ENCODE data around the gene NCS1.
"Not testable (repeated sequence)": the region's sequence is repeated elsewhere in the genome, so short reads cannot be mapped to it uniquely, and the experiment has no call there.

Gene NCS1

DNA sequence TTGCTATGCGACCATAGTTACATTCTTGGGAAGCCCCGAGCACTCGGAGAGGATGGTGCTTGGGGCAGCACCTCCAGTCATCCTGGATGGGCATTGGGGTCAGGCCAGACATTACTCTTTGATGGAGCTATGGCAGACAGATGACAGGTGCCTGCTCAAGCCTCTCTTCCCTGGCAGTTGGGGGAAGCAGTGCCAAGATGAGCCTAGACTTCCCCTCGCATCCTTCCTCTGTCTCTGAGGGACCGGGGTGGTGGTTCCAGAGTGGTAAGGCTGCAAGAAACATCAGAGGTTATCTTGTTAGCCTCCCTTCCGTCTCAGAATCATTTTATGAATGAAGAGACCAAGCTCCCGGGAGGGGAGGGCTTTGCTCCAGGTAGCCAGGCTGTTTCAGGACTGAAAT, 90.6 kb downstream of the NCS1 start:
- no peak for DNase-seq (ENCODE audit: low read depth, low spot score)

DNA sequence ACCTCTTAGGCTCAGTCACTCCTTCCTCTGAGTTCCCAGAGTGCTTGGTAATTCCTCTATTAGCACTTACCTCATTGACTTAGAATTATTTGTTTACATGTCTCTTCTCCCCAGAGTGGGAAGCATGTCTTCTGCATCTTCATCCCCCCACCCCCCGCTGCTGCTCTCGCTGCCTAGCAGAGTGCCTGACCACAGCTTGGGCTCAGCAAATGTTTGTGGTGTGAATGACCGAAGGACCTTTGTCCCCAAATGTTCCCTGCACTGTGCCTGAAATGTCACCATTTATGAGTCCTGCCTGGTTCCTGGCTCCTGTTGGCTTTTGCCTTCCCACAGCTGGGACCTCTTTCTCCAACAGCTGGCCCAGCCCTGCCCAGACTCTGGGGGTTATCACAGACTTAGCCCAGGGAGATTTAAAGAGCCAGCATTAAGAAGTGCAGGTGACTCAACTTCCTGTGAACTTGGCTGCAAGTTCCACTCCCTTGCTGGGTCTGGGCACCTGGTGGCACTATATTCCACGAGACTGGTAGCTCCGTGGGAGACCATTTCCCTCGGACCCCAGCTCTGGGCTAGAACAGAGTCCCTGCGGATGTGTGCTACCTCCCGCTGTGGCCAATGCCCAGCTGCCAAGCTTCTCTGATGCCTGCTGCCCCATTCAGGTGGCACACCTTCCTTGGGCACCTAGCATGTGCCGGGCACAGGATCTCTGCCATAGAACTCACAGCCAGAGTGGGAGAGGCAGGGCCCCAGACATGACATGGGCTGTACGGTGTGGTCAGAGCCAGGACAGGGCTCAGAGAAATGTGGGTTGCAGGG, 91.6 kb downstream of the NCS1 start:
- DNase-seq (ENCODE audit: low read depth, low spot score): no peak

DNA sequence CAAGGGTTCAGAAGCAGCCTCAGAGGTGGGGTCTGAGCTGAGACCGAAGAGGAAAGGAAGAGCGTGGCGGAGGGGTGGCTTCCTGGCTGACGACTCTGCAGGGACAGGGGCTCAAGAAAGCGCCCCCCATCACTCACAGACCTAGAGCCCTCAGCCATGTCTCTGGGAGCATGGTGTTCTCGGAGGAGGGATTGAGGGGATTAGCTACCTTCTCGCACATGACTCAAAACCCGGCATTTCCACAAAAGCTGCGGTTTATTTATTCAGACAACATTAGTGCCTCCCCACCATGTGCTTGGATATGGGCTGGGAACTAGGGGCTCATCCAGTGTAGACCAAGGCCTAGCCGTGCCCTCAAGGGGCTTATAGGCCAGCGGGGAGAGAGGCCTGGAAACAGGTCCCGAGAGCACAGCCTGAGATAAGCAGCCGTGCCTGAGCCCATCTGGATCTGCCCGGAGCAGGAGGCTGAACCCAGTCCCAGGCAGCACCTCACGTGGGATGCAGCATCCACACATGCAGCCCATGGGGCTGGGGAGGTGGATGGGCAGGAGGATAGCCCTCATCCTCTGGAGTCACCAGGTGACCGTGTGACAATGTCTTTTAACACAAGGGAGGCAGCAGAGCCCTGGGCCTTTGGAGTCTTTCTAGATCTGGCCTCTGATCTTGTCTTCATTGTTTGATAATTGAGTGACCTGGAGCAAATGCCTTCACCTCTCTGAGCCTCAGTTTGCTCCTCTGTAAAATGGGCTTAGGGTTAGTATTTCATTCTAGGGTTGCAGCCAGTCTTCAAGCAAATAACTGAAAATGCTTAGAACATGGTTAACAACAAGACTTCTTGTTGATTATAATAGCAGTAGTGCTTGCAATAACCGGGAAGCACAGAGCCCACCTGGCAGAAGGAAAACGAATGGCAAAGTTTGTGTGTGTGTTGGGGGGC, 92.5 kb downstream of the NCS1 start:
- no peak for DNase-seq (ENCODE audit: low read depth, low spot score)

DNA sequence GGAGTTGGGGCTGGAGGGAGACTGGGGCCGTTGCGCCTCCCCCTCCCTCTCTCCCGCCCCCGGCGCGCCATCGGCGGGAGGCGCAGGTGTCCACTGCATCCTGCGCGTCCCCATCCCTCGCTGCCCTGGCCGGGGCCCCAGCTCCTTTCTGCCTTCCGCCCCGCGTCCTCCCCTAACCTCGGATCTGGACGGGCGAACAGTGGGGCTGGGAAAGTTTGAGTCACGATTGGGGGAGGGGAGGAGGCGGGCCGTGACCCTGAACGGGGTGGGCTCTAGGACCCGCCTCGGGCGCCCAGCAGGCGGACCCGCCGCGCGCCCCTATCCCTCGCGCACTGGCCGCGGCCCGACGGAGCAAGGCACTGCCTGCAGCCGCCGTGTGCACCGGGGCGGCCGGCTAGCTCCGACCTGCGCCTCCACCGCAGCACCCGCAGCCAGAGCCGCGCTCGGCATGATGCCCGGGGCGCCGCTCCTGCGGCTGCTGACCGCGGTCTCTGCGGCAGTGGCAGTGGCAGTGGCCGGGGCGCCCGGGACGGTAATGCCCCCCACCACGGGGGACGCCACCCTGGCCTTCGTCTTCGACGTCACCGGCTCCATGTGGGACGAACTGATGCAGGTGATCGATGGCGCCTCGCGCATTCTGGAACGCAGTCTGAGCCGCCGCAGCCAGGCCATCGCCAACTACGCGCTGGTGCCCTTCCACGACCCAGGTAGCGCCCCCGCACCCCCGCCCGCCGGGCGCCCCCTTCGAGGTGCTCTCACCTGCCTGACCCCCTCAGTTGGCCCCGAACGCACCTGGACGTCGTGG, 93.4 kb downstream of the NCS1 start, which contains the start of gene HMCN2:
TSS of gene HMCN2 (plus strand) at position 330 of the 805 bp plus-strand sequence. CDS start at position 449, 119 bp downstream.
- no peak for DNase-seq (ENCODE audit: low read depth, low spot score)

DNA sequence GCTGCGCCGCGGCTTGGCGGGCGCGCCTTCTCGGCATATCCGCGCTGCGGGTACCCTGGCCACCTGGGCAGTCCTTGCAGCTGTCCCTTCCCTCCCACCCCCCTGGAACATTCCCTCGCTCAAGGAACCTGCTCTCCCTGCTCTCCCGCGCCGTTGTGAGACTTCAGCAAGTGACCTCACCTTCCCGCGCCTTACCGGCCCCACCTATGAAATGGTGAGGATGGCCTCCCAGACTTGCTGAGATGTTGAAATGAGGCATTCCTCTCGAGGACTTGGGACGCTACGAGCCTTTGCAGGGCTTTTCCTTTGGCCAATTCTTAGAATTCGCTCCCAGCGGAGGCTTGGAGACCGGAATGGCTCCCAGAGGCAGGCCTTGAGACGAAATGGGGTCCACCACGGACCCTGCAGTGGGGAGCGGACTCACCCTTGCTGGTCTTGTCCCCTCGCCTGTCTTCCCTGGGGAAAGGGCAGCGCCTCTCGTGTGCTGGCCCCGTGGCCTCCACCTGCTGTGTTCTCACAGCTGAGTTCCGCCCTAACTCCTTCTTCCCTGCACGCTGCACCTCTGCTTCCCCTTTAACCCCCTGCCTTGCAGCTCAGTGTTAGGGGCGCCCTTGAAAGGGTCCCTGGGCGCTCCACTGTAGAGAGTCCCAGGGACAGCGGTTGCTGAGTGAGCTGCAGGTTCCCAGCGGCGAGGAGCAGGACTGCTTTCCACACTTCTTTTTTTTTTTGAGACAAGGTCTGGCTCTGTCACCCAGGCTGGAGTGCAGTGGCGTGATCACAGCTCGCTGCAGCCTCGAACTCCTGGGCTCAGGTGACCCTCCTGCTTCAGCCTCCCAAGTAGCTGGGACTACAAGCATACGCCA, 94.3 kb downstream of the NCS1 start:
- DNase-seq (ENCODE audit: low read depth, low spot score): no peak

DNA sequence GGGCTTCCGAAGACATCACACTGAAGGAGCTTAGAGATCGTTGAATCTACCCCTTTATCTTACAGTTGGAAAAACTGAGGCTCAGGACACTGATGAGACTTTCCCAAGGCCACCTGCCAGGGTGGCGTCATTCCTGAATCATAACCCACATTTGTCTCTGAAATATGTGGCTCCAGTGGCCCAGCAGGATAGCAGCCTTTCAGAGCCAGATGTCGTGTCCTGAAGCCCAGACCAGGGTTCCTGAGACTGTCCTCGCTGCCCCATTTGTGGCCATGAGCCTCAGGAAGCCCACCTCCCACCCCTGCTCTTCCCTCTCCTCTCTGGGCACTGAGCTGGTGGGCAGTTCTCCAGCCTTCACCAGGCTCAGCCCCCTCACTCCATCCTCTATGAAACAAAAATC, 95.7 kb downstream of the NCS1 start:
- no peak for DNase-seq (ENCODE audit: low read depth, low spot score)

DNA sequence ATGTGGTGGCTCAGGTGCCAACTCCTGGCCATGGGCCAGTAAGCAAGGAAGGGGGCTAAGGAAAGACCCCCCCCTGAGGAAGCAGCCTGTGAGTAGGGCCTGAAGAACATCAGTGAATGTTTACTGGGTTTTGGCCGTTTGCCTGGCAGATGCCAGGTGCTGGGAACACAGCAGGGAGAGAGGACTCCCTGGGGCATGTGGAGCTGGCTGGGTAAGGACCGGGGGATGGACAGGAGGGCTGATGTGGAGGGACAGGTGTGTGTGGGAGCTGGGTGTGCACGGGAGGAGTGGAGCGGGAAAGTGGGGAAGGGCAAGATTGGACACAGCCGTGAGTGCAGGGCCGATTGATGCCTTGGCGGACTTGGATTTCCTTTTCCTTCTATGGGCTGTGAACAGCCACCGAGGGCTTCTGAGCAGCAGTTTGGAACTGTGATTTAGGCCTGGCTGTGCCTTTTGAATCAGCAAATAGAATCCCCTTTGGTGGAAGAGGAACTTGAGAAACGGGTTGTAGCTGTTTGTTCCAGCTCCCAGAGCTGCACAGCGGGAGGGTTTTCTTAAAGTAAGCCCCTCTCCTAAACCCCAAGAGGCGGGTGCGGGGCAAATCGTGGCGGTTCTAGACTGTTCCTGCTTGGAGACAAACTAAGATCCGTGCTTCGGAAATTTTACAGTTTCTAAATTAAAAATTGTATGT, 96.5 kb downstream of the NCS1 start:
- DNase-seq (ENCODE audit: low read depth, low spot score): peak; percentile 64

DNA sequence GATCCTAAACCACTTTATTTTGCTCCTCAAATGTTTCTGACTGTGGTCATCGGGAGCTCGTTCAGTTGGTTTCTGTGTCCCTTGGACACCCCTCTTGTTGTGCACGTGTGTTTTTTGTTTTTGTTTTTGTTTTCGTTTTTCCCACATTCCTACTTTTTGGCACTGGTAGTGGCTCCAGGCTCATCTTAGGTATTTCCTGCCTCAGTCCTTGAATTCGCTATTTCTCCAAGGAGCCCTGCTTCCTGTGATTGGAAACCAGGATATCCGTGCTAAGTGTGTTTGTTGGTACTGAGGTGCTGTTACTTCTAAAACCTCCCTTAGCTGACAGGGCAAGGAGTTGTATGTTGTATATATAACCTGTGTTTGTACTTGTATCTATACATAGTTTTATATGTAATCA, 99.3 kb downstream of the NCS1 start:
- no peak for DNase-seq (ENCODE audit: low read depth, low spot score)

DNA sequence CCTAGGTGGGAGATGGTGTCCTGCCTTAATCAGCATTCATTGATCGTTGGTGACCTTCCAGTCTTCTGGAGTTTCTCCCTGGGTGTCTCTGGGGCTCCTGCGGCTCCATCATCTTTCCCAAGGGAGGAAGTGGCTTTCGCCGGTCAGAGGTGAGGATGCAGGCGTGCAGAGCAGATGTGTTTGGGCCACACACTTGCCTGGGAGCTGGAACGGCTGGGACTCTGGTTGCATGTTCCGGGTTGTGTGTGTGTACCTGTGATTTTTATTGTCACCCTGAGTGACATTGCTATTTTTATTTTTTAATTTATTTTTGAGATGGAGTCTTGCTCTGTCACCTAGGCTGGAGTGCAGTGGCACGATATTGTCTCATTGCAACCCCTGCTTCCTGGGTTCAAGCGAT, 103.0 kb downstream of the NCS1 start:
- DNase-seq (ENCODE audit: low read depth, low spot score): no peak

DNA sequence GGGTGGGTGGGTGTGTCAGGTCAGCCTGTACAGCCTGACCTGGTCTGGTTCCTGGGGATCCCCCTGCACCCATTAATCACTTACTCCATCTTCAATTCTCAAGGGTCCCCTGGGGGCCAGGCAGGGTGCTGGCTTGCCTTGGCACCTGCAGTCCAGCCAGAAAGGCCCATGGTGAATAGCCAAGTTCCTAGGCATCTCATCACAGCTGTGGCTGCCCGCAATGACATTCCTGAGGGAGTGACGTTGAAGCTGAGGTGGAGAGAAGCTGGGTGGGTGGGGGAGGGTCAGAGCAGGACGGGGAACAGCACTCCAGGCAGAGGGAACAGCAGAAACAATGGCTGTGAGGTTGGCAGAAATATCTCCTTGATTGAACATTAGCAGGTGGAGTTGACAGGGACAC, 103.9 kb downstream of the NCS1 start:
- DNase-seq (ENCODE audit: low read depth, low spot score): no peak

DNA sequence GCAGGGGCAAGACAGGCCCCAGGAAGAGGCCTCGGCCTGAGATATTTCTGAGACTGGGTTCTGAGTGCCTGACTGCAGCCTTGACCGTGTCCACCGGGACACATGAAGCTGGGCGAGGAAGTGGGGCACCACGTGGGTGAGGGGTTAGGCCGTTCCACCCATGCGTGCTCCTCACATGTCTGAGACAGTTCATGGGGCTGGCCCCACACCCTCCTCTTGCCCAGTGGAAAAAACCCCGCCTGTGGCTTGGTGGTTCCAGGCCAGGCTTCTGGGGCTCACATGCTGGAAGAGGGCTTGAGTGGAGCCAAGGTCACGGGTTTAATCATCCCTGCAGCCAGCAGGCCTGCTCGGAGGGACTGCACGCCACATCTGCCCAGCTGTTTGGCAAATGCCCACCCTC, 104.8 kb downstream of the NCS1 start:
- no peak for DNase-seq (ENCODE audit: low read depth, low spot score)

DNA sequence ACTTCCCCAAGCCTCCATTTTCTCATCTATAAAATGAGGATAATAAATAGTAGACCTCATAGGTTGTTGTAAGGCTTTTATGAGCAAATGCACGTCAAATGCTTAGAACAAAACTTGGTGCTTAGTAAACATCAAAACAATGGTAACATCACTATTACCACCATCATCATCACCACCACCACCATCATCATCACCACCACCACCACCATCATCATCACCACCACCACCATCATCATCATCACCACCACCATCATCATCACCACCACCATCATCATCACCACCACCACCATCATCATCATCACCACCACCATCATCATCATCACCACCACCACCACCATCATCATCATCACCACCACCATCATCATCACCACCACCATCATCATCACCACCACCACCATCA, 105.3 kb downstream of the NCS1 start:
- not testable (repeated sequence) for DNase-seq (ENCODE audit: low read depth, low spot score)

DNA sequence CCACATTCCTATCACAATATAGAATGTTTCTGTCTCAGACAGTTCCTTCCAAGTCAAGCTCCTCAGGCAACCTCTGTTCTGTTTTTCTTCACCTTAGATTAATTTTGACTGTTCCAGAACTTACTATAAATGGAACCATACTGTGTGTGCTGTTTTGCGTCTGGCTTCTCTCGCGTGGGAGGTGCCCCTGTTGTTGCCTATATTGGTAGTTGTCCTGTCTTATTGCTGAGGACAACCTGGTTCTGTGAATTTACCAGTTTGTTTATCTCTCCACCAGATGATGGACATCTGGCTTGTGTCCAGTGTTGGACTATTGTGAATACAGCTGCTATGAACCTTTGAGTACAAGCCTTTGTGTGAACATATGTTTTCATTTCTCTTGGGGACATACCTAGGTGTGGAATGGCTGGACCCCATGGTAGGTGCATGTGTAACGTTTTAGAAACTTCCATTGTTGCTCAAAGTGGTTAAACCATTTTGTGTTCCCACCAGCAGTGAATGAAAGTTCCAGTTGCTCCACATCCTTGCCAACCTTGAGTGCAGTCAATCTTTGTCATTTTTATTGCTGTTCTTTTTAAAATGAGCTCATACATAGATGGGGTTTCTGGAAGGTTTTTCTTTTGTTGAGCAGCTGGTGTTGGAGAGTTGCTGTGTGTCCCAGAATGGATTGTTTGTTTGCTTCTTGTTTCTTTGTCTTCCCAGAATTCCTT, 111.5 kb downstream of the NCS1 start:
- no peak for DNase-seq (ENCODE audit: low read depth, low spot score)

DNA sequence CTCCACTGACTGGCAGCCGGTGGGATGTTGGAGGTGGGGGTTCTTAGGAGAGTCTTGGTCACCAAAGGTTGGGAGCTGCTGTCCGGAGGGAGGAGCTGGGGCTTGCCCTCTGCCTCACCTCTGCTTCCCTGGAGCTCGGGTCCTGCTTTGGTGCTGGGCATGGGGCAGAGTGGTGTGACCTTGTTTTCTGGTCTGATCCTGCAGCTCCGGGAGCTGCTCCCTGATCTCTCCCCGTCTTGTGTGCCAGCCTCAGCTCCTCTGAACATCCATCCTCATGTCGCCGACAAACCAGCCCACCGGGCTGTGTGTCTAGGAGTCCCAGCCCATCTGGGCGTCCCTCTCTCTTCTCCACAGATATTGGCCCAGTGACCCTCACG, 112.0 kb downstream of the NCS1 start:
- no peak for DNase-seq (ENCODE audit: low read depth, low spot score)

DNA sequence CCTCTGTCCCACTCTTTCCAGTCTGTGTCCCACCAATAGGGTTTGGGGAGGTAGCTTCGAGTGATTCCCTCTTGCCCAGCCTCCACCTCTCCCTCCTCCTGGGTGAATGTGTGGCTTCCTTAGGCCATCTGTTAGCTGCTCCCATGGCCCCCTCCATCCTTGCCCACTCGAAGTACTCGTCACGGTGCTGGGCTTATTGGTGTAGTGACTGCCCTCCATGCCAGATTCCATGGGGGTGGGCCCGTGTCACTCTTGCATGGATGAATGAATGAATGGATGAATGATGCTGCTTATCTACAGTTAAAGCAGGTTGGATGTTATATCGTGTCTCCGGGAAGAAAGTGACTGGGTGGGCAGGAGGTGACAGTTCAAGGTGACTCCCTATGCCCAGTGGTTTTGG, 112.5 kb downstream of the NCS1 start:
- no peak for DNase-seq (ENCODE audit: low read depth, low spot score)

DNA sequence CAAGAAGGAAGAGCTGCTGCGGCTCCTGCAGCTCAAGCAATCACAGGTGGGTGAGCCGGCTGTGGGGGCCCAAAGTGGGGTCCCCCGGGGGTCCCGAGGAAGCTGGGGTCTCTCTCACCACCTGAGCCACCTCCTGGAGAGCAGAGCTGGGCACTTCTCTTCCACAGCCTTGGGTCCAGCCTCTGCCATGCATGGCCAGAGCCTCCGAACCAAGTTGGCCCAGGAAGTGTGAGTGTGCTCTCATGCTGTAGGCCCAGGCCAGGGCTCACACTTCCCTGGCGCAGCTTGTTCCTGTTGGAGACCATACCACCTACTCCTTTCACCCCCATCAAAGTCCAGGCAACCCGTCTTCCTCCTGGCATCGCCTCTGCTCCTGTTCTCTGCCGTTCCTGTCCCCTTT, 113.1 kb downstream of the NCS1 start:
- no peak for DNase-seq (ENCODE audit: low read depth, low spot score)

DNA sequence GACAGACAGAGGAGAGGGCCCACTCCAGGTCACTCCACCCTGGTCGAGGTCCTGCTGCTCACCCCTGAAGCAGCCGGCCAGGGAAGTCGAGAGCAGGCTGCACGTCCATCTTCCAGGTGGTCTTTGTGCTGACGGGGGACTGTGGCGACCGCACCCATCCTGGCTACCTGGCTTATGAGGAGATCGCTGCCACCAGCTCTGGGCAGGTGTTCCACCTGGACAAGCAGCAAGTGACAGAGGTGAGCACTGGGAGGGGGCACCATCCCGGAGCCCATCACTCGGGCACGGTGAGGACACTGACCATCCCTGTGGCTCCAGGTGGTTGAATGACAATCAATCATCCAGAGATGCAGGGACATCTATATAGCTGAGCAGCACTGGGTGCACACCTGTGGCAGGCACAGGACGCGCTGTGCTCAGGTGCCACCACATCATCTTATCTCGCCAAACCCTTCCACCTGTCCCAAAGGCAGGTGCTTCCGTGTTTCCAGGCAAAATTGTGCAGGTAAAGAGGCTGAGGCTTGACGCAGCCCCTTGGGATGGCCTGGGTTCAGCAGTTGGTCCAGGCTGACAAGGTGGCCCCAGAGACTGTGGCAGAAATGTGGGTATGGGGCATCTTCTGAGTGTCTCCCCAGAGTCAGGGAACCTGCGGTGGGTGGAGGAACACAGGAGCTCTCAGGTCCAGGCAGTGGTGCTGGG, 114.0 kb downstream of the NCS1 start:
- no peak for DNase-seq (ENCODE audit: low read depth, low spot score)
